H9 (cell line): Measurements from ENCODE around the gene GATD1. TPM values are rescaled to one million over a fixed set of nuclear protein-coding genes. Genes with fewer than 3 reads are reported as not detected.
"Not testable (repeated sequence)": the region's sequence is repeated elsewhere in the genome, so short reads cannot be mapped to it uniquely, and the experiment has no call there.

Experiments
- DNase-seq: peaks from one replicate; pipeline ENCODE4 v3.0.0-alpha.2; 2017
- H2AFZ ChIP-seq: one replicate; pipeline ENCODE4 v1.6.1; 2013; ENCODE audit warnings: mild to moderate bottlenecking, low read length, control low read depth, moderate library complexity
- H2AK5ac ChIP-seq: 2 replicates; pipeline ENCODE4 v1.6.1; 2013; ENCODE audit warnings: low read length, control low read depth, mixed read lengths; ENCODE audit not compliant: insufficient read length
- H2BK120ac ChIP-seq: one replicate; pipeline ENCODE4 v1.6.1; 2013; ENCODE audit warnings: low read depth, mild to moderate bottlenecking, low read length, control low read depth, inconsistent platforms; ENCODE audit not compliant: poor library complexity, severe bottlenecking
- H2BK12ac ChIP-seq: 2 replicates; pipeline ENCODE4 v1.6.1; 2013; ENCODE audit warnings: low read length, control low read depth, mixed read lengths, low read depth; ENCODE audit not compliant: insufficient read length
- H2BK15ac ChIP-seq: 2 replicates; pipeline ENCODE4 v1.6.1; 2013; ENCODE audit warnings: low read depth, low read length, control low read depth
- H2BK20ac ChIP-seq: one replicate; pipeline ENCODE4 v1.6.1; 2013; ENCODE audit warnings: low read depth, mild to moderate bottlenecking, low read length, control low read depth, inconsistent platforms; ENCODE audit not compliant: poor library complexity, severe bottlenecking
- H2BK5ac ChIP-seq: 2 replicates; pipeline ENCODE4 v1.6.1; 2013; ENCODE audit warnings: low read length, control low read depth, mixed read lengths; ENCODE audit not compliant: insufficient read length
- H3K14ac ChIP-seq: 2 replicates; pipeline ENCODE4 v1.6.1; 2013; ENCODE audit warnings: low read length, control low read depth; ENCODE audit not compliant: insufficient read depth
- H3K18ac ChIP-seq: 2 replicates; pipeline ENCODE4 v1.6.1; 2013; ENCODE audit warnings: low read depth, mild to moderate bottlenecking, mixed read lengths, low read length, control low read depth; ENCODE audit not compliant: insufficient read length
- H3K23ac ChIP-seq: 2 replicates; pipeline ENCODE4 v1.6.1; 2013; ENCODE audit warnings: low read length, control low read depth, mixed read lengths, low read depth; ENCODE audit not compliant: insufficient read length
- H3K23me2 ChIP-seq: 2 replicates; pipeline ENCODE4 v1.6.1; 2013; ENCODE audit warnings: low read depth, mild to moderate bottlenecking, mixed read lengths, low read length, control low read depth; ENCODE audit not compliant: insufficient read length, poor library complexity, severe bottlenecking
- H3K27ac ChIP-seq: 2 replicates; pipeline ENCODE4 v1.5.1; 2013; ENCODE audit warnings: low read length, control low read depth, mixed read lengths, low read depth; ENCODE audit not compliant: insufficient read length
- H3K27me3 ChIP-seq: 2 replicates; pipeline ENCODE4 v1.6.1; 2013; ENCODE audit warnings: low read length, control low read depth, inconsistent platforms; ENCODE audit not compliant: insufficient read depth
- H3K4ac ChIP-seq: 2 replicates; pipeline ENCODE4 v1.6.1; 2013; ENCODE audit warnings: low read depth, mild to moderate bottlenecking, control low read depth, inconsistent platforms, low read length, moderate library complexity
- H3K4me1 ChIP-seq: 2 replicates; pipeline ENCODE4 v1.6.1; 2013; ENCODE audit warnings: low read length, control low read depth, inconsistent platforms; ENCODE audit not compliant: insufficient read depth
- H3K4me2 ChIP-seq: 2 replicates; pipeline ENCODE4 v1.6.1; 2013; ENCODE audit warnings: low read length, control low read depth, mixed read lengths; ENCODE audit not compliant: insufficient read length, insufficient read depth
- H3K56ac ChIP-seq: 2 replicates; pipeline ENCODE4 v1.6.1; 2013; ENCODE audit warnings: low read depth, mild to moderate bottlenecking, mixed read lengths, low read length, control low read depth; ENCODE audit not compliant: insufficient read length
- H3K79me1 ChIP-seq: 2 replicates; pipeline ENCODE4 v1.6.1; 2013; ENCODE audit warnings: low read depth, mild to moderate bottlenecking, moderate library complexity, low read length, control low read depth, inconsistent platforms; ENCODE audit not compliant: insufficient read depth, poor library complexity, severe bottlenecking
- H3K79me2 ChIP-seq: 2 replicates; pipeline ENCODE4 v1.6.1; 2013; ENCODE audit warnings: low read length, control low read depth, inconsistent platforms; ENCODE audit not compliant: insufficient read depth
- H3K9ac ChIP-seq: 2 replicates; pipeline ENCODE4 v1.6.1; 2013; ENCODE audit warnings: low read length, control low read depth, mixed read lengths; ENCODE audit not compliant: insufficient read length; ENCODE audit errors: extremely low read depth
- H3K9me3 ChIP-seq: one replicate; pipeline ENCODE4 v1.6.1; 2013; ENCODE audit warnings: low read depth, low read length, inconsistent platforms; ENCODE audit not compliant: control insufficient read depth
- H3T11ph ChIP-seq: one replicate; pipeline ENCODE4 v1.6.1; 2013; ENCODE audit warnings: mild to moderate bottlenecking, low read length, control low read depth, inconsistent platforms
- H4K20me1 ChIP-seq: one replicate; pipeline ENCODE4 v1.6.1; 2013; ENCODE audit not compliant: control insufficient read depth, insufficient read length, insufficient read depth
- H4K5ac ChIP-seq: 2 replicates; pipeline ENCODE4 v1.6.1; 2013; ENCODE audit warnings: low read depth, mild to moderate bottlenecking, mixed read lengths, low read length, control low read depth; ENCODE audit not compliant: insufficient read length
- H4K8ac ChIP-seq: replicated peaks from 2 replicates; pipeline ENCODE4 v1.6.1; 2013; ENCODE audit warnings: low read length, control low read depth, mixed read lengths, low read depth; ENCODE audit not compliant: insufficient read length
- H4K91ac ChIP-seq: 2 replicates; pipeline ENCODE4 v1.6.1; 2013; ENCODE audit warnings: low read depth, mild to moderate bottlenecking, moderate library complexity, mixed read lengths, low read length, control low read depth; ENCODE audit not compliant: insufficient read length
- H3K27ac Mint-ChIP-seq, 3 experiments: 2 replicates in 2 of 3; 3 replicates in 1 of 3; pipeline ENCODE4 v1.8.0; 2020 to 2021; ENCODE audit warnings: mixed read lengths in 3 of 3, mild to moderate bottlenecking in 1 of 3, moderate library complexity in 1 of 3
- H3K27me3 Mint-ChIP-seq: 2 replicates; pipeline ENCODE4 v1.8.0; 2021; ENCODE audit warnings: low read depth, mild to moderate bottlenecking, moderate library complexity, mixed read lengths
- H3K36me3 Mint-ChIP-seq, 3 experiments: 2 replicates in 2 of 3; 3 replicates in 1 of 3; pipeline ENCODE4 v1.8.0; 2020 to 2021; ENCODE audit warnings: low read depth in 3 of 3, mixed read lengths in 3 of 3; ENCODE audit not compliant: insufficient read depth in 1 of 3
- H3K4me1 Mint-ChIP-seq, 2 experiments: 2 replicates each; pipeline ENCODE4 v1.8.0; 2020; ENCODE audit warnings: mixed read lengths in 2 of 2
- H3K4me3 Mint-ChIP-seq, 2 experiments: 2 replicates in 1 of 2; 3 replicates in 1 of 2; pipeline ENCODE4 v1.8.0; 2020 to 2021; ENCODE audit warnings: mild to moderate bottlenecking in 2 of 2, mixed read lengths in 2 of 2, moderate library complexity in 1 of 2
- H3K9me3 Mint-ChIP-seq, 2 experiments: 2 replicates in 1 of 2; 3 replicates in 1 of 2; pipeline ENCODE4 v1.8.0; 2020; ENCODE audit warnings: mild to moderate bottlenecking in 2 of 2, mixed read lengths in 2 of 2, moderate library complexity in 1 of 2
- WGBS: extraction: QIAGEN DNeasy Blood & Tissue Kit; methylation state at CpG from one replicate; pipeline ENCODE4 v1.1.7; 2013; ENCODE audit warnings: missing lambda C conversion rate, low lambda C conversion rate, mixed read lengths; ENCODE audit not compliant: insufficient read length; ENCODE audit errors: extremely low coverage; 5-methylcytosine and 5-hydroxymethylcytosine counted together
- total RNA-seq: library from RNA; stranded (reverse); gene quantifications from 2 replicates; pipeline ENCODE4 v1.2.1, GENCODE V29; 2021
- TF ChIP-seq, protein P1 (sequence below): fragments of 200-600 bp; sonication (generic); conservative IDR thresholded peaks from 3 replicates; pipeline ENCODE4 v1.8.0; 2021; ENCODE audit warnings: antibody characterized with exemption, mild to moderate bottlenecking

The GATD1 gene
- total RNA-seq, 1 experiment from 2014 or later, result 60.0 TPM

DNA sequence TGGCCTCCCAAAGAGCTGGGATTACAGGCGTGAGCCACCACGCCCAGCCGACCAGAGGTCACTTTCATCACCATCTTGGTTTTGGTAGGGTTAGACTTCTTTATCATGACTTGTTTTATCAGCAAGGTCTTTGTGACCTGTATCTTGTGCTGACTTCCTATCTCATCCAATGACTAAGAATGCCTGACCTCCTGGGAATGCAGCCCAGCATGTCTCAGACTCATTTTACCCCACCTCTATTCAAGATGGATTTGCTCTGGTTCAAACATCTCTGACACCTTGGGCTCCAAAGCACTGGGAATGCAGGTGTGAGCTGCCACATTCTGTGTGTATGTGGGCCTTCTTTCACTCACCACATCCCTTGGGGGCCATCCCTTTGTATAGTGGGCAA is 35.1 kb downstream of the GATD1 start:
- Mint-ChIP-seq H3K27ac (no peak overlapping the region), H3K27me3 (peaks cover 3% of the 10 kb centered on the region; the same call in 1 of the 2 replicates), H3K36me3 (peaks cover 0 to 2% (median 0%) of the 10 kb centered on the region in 3 experiments; a peak in 1 of 7 replicates), H3K9me3 (peaks cover 0 to 2% of the 10 kb centered on the region in 2 experiments; a peak in 1 of 5 replicates), H3K4me3 (no peak overlapping the region), H3K4me1 (peaks cover 13 to 31% of the 10 kb centered on the region in 2 experiments)
- H3K4ac ChIP-seq, result no peak overlapping the region; the same call in 1 of the 2 replicates
- H3K79me1 ChIP-seq, result no peaks in the 10 kb centered on the region
- no peak overlapping the region for H3K14ac ChIP-seq
- no peak overlapping the region for H3K23ac ChIP-seq
- no peak overlapping the region for H4K5ac ChIP-seq
- H3K56ac ChIP-seq, result no peak overlapping the region
- H2BK5ac ChIP-seq, result no peak overlapping the region
- no peak overlapping the region for H3T11ph ChIP-seq
- no peak overlapping the region for H2BK12ac ChIP-seq
- peaks cover 3% of the 10 kb centered on the region for H3K23me2 ChIP-seq
- H4K8ac ChIP-seq, result no peak overlapping the region
- H3K9me3 ChIP-seq, result no peaks in the 10 kb centered on the region
- no peak overlapping the region for H2AFZ ChIP-seq
- no peak overlapping the region for H3K9ac ChIP-seq
- H3K79me2 ChIP-seq, result no peaks in the 10 kb centered on the region
- H2BK20ac ChIP-seq, result peak overlapping the region; percentile 13
- H3K18ac ChIP-seq, result no peak overlapping the region
- H3K27ac ChIP-seq, result no peak overlapping the region
- no peaks in the 10 kb centered on the region for H3K27me3 ChIP-seq
- DNase-seq, result no peak
- no peaks in the 10 kb centered on the region for H4K20me1 ChIP-seq
- no peak overlapping the region for H2AK5ac ChIP-seq
- H4K91ac ChIP-seq, result no peak overlapping the region
- no peak overlapping the region for H2BK15ac ChIP-seq
- TF ChIP-seq, protein P1, sequence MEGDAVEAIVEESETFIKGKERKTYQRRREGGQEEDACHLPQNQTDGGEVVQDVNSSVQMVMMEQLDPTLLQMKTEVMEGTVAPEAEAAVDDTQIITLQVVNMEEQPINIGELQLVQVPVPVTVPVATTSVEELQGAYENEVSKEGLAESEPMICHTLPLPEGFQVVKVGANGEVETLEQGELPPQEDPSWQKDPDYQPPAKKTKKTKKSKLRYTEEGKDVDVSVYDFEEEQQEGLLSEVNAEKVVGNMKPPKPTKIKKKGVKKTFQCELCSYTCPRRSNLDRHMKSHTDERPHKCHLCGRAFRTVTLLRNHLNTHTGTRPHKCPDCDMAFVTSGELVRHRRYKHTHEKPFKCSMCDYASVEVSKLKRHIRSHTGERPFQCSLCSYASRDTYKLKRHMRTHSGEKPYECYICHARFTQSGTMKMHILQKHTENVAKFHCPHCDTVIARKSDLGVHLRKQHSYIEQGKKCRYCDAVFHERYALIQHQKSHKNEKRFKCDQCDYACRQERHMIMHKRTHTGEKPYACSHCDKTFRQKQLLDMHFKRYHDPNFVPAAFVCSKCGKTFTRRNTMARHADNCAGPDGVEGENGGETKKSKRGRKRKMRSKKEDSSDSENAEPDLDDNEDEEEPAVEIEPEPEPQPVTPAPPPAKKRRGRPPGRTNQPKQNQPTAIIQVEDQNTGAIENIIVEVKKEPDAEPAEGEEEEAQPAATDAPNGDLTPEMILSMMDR, result no peak
- no peak overlapping the region for H3K4me2 ChIP-seq
- H3K4me1 ChIP-seq, result no peaks in the 10 kb centered on the region; the same call in 1 of the 2 replicates
- H2BK120ac ChIP-seq, result no peak overlapping the region
- no CpG with 5 or more reads among the region's 3 CpGs for WGBS

- H3K4me1 Mint-ChIP-seq, H3K9ac ChIP-seq, H2BK15ac ChIP-seq, H3K79me1 ChIP-seq, DNase-seq, H4K8ac ChIP-seq, H2BK12ac ChIP-seq, H2BK20ac ChIP-seq, H2BK5ac ChIP-seq, H3K23ac ChIP-seq, H2AK5ac ChIP-seq, H3K56ac ChIP-seq, H3K27me3 Mint-ChIP-seq, H3K23me2 ChIP-seq, H3K14ac ChIP-seq, H3K79me2 ChIP-seq, H3K27me3 ChIP-seq, H3K4me2 ChIP-seq, H3K4ac ChIP-seq, H3K4me3 Mint-ChIP-seq, H3K27ac ChIP-seq, H4K20me1 ChIP-seq, H4K5ac ChIP-seq, H3K18ac ChIP-seq, H4K91ac ChIP-seq, H3K27ac Mint-ChIP-seq, H3K4me1 ChIP-seq, H2BK120ac ChIP-seq, H2AFZ ChIP-seq, H3T11ph ChIP-seq, H3K9me3 ChIP-seq: not testable (repeated sequence)
- Mint-ChIP-seq H3K9me3 (peaks cover 12 to 15% of the 10 kb centered on the region in 2 experiments), H3K36me3 (peaks cover 3 to 11% (median 5%) of the 10 kb centered on the region in 3 experiments; a peak in 6 of 7 replicates)
- WGBS, result no CpG with 5 or more reads among the region's 10 CpGs
These were observed 39.4 kb downstream of the GATD1 start for GRCh38 chr11:737899-738298.
